ENCODE results near the gene MRPL40.

GRCh38 chr22:19467912-19468311, 35.6 kb downstream of the MRPL40 start:
- no peak for TF ChIP-seq TAF1 (CRISPR knock-in tag; IDR thresholded peaks at IDR 0.05)
- TF ChIP-seq, protein P1, sequence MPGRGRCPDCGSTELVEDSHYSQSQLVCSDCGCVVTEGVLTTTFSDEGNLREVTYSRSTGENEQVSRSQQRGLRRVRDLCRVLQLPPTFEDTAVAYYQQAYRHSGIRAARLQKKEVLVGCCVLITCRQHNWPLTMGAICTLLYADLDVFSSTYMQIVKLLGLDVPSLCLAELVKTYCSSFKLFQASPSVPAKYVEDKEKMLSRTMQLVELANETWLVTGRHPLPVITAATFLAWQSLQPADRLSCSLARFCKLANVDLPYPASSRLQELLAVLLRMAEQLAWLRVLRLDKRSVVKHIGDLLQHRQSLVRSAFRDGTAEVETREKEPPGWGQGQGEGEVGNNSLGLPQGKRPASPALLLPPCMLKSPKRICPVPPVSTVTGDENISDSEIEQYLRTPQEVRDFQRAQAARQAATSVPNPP (CRISPR knock-in tag; IDR thresholded peaks at IDR 0.05) = no peak
- TF ChIP-seq, protein P2, sequence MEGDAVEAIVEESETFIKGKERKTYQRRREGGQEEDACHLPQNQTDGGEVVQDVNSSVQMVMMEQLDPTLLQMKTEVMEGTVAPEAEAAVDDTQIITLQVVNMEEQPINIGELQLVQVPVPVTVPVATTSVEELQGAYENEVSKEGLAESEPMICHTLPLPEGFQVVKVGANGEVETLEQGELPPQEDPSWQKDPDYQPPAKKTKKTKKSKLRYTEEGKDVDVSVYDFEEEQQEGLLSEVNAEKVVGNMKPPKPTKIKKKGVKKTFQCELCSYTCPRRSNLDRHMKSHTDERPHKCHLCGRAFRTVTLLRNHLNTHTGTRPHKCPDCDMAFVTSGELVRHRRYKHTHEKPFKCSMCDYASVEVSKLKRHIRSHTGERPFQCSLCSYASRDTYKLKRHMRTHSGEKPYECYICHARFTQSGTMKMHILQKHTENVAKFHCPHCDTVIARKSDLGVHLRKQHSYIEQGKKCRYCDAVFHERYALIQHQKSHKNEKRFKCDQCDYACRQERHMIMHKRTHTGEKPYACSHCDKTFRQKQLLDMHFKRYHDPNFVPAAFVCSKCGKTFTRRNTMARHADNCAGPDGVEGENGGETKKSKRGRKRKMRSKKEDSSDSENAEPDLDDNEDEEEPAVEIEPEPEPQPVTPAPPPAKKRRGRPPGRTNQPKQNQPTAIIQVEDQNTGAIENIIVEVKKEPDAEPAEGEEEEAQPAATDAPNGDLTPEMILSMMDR (CRISPR knock-in tag; IDR thresholded peaks at IDR 0.05) = no peak
- TF ChIP-seq HIVEP1 (CRISPR knock-in tag; IDR thresholded peaks at IDR 0.05) = no peak
- no peak for TF ChIP-seq ZNF660 (CRISPR knock-in tag; IDR thresholded peaks at IDR 0.05; ENCODE audit: borderline replicate concordance, low read depth)
- TF ChIP-seq, protein P3, sequence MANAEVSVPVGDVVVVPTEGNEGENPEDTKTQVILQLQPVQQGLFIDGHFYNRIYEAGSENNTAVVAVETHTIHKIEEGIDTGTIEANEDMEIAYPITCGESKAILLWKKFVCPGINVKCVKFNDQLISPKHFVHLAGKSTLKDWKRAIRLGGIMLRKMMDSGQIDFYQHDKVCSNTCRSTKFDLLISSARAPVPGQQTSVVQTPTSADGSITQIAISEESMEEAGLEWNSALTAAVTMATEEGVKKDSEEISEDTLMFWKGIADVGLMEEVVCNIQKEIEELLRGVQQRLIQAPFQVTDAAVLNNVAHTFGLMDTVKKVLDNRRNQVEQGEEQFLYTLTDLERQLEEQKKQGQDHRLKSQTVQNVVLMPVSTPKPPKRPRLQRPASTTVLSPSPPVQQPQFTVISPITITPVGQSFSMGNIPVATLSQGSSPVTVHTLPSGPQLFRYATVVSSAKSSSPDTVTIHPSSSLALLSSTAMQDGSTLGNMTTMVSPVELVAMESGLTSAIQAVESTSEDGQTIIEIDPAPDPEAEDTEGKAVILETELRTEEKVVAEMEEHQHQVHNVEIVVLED (CRISPR knock-in tag; IDR thresholded peaks at IDR 0.05; ENCODE audit: borderline replicate concordance) = no peak
- TF ChIP-seq, protein P4, sequence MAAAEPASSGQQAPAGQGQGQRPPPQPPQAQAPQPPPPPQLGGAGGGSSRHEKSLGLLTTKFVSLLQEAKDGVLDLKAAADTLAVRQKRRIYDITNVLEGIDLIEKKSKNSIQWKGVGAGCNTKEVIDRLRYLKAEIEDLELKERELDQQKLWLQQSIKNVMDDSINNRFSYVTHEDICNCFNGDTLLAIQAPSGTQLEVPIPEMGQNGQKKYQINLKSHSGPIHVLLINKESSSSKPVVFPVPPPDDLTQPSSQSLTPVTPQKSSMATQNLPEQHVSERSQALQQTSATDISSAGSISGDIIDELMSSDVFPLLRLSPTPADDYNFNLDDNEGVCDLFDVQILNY (CRISPR knock-in tag; conservative IDR thresholded peaks at IDR 0.05) = no peak
- TF ChIP-seq, protein P5, sequence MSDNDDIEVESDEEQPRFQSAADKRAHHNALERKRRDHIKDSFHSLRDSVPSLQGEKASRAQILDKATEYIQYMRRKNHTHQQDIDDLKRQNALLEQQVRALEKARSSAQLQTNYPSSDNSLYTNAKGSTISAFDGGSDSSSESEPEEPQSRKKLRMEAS (IDR thresholded peaks at IDR 0.05) = no peak
- no peak for TF ChIP-seq ELK4 (CRISPR knock-in tag; IDR thresholded peaks at IDR 0.05; ENCODE audit: borderline replicate concordance)
- no peak for TF ChIP-seq USF2 (IDR thresholded peaks at IDR 0.05; ENCODE audit: low read depth, low read length)
- TF ChIP-seq USF2 (CRISPR knock-in tag; IDR thresholded peaks at IDR 0.05; ENCODE audit: borderline replicate concordance) = no peak
- no peak for TF ChIP-seq ZNF766 (CRISPR knock-in tag; IDR thresholded peaks at IDR 0.05; ENCODE audit: borderline replicate concordance)
- no peak for TF ChIP-seq GATAD2A (CRISPR knock-in tag; IDR thresholded peaks at IDR 0.05)
